ENCODE measurements around the gene OR14C36. TPM values are rescaled to one million over a fixed set of nuclear protein-coding genes. Genes with fewer than 3 reads are reported as not detected.

OR14C36 gene
- polyA plus RNA-seq, 1 of the 3 experiments (the other 2 are of a cell fraction), result not detected

- Histone ChIP-seq H3K4me2 (no peak within 1 kb of the TSS), H3K4me1 (ENCODE audit: control insufficient read depth in 1 of 2, insufficient read depth in 2 of 2, low read depth in 1 of 2, low read length in 1 of 2) (no peaks in the 10 kb centered on the region), H4K20me1 (ENCODE audit: insufficient read depth) (no peaks in the 10 kb centered on the region), H3K27ac (ENCODE audit: low read depth in 2 of 2, low read length in 1 of 2) (no peak within 1 kb of the TSS), H3K27me3 (ENCODE audit: insufficient read depth) (no peaks in the 10 kb centered on the region), H3K9me2 (no peaks in the 10 kb centered on the region), H3K4me3 (ENCODE audit: low read depth in 2 of 2, low read length in 1 of 2) (no peak within 1 kb of the TSS), H3K9ac (no peak within 1 kb of the TSS), H3K79me2 (ENCODE audit: insufficient read depth) (no peaks in the 10 kb centered on the region), H3F3A (replicated peaks; ENCODE audit: insufficient read depth) (no peaks in the 10 kb centered on the region), H3K9me3 (peaks cover 4% of the 10 kb centered on the region), H3K36me3 (replicated peaks in 1 of 2; ENCODE audit: control insufficient read depth in 1 of 2, insufficient read depth in 2 of 2, low read length in 1 of 2) (no peaks in the 10 kb centered on the region), H2AFZ (ENCODE audit: low read depth) (no peak within 1 kb of the TSS)
- POLR2A ChIA-PET, result no interaction called here
- no peak for DNase-seq
- TF ChIP-seq USF1 (IDR thresholded peaks at IDR 0.05; ENCODE audit: borderline replicate concordance, low read depth), result no peak
- TF ChIP-seq FOXJ3 (CRISPR knock-in tag; IDR thresholded peaks at IDR 0.05), result no peak
- TF ChIP-seq, protein P1, sequence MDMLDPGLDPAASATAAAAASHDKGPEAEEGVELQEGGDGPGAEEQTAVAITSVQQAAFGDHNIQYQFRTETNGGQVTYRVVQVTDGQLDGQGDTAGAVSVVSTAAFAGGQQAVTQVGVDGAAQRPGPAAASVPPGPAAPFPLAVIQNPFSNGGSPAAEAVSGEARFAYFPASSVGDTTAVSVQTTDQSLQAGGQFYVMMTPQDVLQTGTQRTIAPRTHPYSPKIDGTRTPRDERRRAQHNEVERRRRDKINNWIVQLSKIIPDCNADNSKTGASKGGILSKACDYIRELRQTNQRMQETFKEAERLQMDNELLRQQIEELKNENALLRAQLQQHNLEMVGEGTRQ (IDR thresholded peaks at IDR 0.05; ENCODE audit: borderline replicate concordance, low read depth, low read length), result no peak
- no peak for TF ChIP-seq NFIC (IDR thresholded peaks at IDR 0.05; ENCODE audit: borderline replicate concordance)
- no peak for TF ChIP-seq EZH2phosphoT487 (IDR thresholded peaks at IDR 0.05; ENCODE audit: borderline replicate concordance, low read depth)
- CTCF ChIA-PET, result no interaction called here
- WGBS (ENCODE audit: low lambda C conversion rate), result 0% methylated on average over 3 of the region's 3 CpGs
Measured at GRCh38 chr1:248361121-248361715, 12.6 kb downstream of the OR14C36 start, which contains the start of gene OR2T4. OR2T4 (plus strand) TSS chr1:248361665; CDS start chr1:248361665, 0 bp downstream.

- peaks cover 4% of the 10 kb centered on the region for H3K9me3 ChIP-seq
- H3K27me3 ChIP-seq (ENCODE audit: insufficient read depth), result no peaks in the 10 kb centered on the region
- H3K27ac ChIP-seq (ENCODE audit: low read depth in 2 of 2, low read length in 1 of 2), result no peak overlapping the region
- TF ChIP-seq, protein P2, sequence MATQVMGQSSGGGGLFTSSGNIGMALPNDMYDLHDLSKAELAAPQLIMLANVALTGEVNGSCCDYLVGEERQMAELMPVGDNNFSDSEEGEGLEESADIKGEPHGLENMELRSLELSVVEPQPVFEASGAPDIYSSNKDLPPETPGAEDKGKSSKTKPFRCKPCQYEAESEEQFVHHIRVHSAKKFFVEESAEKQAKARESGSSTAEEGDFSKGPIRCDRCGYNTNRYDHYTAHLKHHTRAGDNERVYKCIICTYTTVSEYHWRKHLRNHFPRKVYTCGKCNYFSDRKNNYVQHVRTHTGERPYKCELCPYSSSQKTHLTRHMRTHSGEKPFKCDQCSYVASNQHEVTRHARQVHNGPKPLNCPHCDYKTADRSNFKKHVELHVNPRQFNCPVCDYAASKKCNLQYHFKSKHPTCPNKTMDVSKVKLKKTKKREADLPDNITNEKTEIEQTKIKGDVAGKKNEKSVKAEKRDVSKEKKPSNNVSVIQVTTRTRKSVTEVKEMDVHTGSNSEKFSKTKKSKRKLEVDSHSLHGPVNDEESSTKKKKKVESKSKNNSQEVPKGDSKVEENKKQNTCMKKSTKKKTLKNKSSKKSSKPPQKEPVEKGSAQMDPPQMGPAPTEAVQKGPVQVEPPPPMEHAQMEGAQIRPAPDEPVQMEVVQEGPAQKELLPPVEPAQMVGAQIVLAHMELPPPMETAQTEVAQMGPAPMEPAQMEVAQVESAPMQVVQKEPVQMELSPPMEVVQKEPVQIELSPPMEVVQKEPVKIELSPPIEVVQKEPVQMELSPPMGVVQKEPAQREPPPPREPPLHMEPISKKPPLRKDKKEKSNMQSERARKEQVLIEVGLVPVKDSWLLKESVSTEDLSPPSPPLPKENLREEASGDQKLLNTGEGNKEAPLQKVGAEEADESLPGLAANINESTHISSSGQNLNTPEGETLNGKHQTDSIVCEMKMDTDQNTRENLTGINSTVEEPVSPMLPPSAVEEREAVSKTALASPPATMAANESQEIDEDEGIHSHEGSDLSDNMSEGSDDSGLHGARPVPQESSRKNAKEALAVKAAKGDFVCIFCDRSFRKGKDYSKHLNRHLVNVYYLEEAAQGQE (IDR thresholded peaks at IDR 0.05; ENCODE audit: low read depth, low read length), result no peak
- TF ChIP-seq RFX5 (IDR thresholded peaks at IDR 0.05; ENCODE audit: low read length) (no peak), YY1 (IDR thresholded peaks at IDR 0.05; ENCODE audit: low read depth) (no peak), FOSL2 (IDR thresholded peaks at IDR 0.05; ENCODE audit: borderline replicate concordance, low read depth) (no peak), MEF2A (IDR thresholded peaks at IDR 0.05; ENCODE audit: borderline replicate concordance, low read depth) (no peak), FOXM1 (IDR thresholded peaks at IDR 0.05; ENCODE audit: low read depth) (no peak), NRF1 (IDR thresholded peaks at IDR 0.05; ENCODE audit: low read depth, low read length) (no peak), NFIC (IDR thresholded peaks at IDR 0.05; ENCODE audit: borderline replicate concordance) (no peak), RXRA (IDR thresholded peaks at IDR 0.05; ENCODE audit: borderline replicate concordance, low read depth) (no peak), EP300 (IDR thresholded peaks at IDR 0.05; ENCODE audit: borderline replicate concordance in 1 of 2, low read depth in 1 of 2, low read length in 1 of 2) (no peak), ELF1 (IDR thresholded peaks at IDR 0.05) (no peak), TEAD4 (IDR thresholded peaks at IDR 0.05; ENCODE audit: borderline replicate concordance, insufficient read depth) (no peak)
- TF ChIP-seq, protein P1 (IDR thresholded peaks at IDR 0.05; ENCODE audit: borderline replicate concordance, low read depth, low read length), result no peak
- POLR2A ChIA-PET, result no interaction called here
- H3K9ac ChIP-seq, result no peak overlapping the region
- no peaks in the 10 kb centered on the region for H3K4me1 ChIP-seq (ENCODE audit: control insufficient read depth in 1 of 2, insufficient read depth in 2 of 2, low read depth in 1 of 2, low read length in 1 of 2)
- no peaks in the 10 kb centered on the region for H3K9me2 ChIP-seq
- CTCF ChIA-PET, result no interaction called here
- H3K79me2 ChIP-seq (ENCODE audit: insufficient read depth), result no peaks in the 10 kb centered on the region
- no peak overlapping the region for H3K4me3 ChIP-seq (ENCODE audit: low read depth in 2 of 2, low read length in 1 of 2)
- H3K4me2 ChIP-seq, result no peak overlapping the region
- H2AFZ ChIP-seq (ENCODE audit: low read depth), result no peak overlapping the region
- H4K20me1 ChIP-seq (ENCODE audit: insufficient read depth), result no peaks in the 10 kb centered on the region
- DNase-seq, result no peak
- H3F3A ChIP-seq (replicated peaks; ENCODE audit: insufficient read depth), result no peaks in the 10 kb centered on the region
- no peaks in the 10 kb centered on the region for H3K36me3 ChIP-seq (replicated peaks in 1 of 2; ENCODE audit: control insufficient read depth in 1 of 2, insufficient read depth in 2 of 2, low read length in 1 of 2)
Measured at GRCh38 chr1:248366609-248367008, 18.0 kb downstream of the OR14C36 start.
